H4 (cell line): ENCODE measurements around the gene CLMN. TPM values are rescaled to one million over a fixed set of nuclear protein-coding genes. Genes with fewer than 3 reads are reported as not detected.
"Not testable (repeated sequence)": the region's sequence is repeated elsewhere in the genome, so short reads cannot be mapped to it uniquely, and the experiment has no call there.

ENCODE experiments used
- DNase-seq: peaks from one replicate; pipeline ENCODE4 v3.0.0-alpha.2; 2015; ENCODE audit warnings: low spot score
- total RNA-seq: library from RNA; depleted of rRNA; stranded (reverse); fragments of >200 nt; shearing (Covaris generic); gene quantifications from 2 replicates; pipeline ENCODE4 v1.2.3, GENCODE V29; 2014; rRNA removed

CLMN gene
- total RNA-seq, 1 experiment from 2014 or later = 4.5 TPM

DNA sequence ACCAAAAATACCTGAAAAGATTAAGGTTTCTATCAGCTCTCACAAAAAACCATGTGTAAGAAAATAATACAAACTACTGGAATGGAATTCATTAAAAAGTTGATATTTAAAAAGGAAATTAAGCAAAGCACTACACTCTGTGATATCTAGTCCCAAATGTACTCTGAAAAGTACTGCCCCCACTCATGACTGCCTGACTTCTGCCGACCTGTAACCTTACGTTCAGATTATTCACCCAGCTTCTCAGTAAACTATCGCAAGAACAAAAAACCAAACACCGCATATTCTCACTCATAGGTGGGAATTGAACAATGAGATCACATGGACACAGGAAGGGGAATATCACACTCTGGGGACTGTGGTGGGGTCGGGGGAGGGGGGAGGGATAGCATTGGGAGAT is 181.3 kb downstream of the CLMN start:
- DNase-seq = not testable (repeated sequence)

DNA sequence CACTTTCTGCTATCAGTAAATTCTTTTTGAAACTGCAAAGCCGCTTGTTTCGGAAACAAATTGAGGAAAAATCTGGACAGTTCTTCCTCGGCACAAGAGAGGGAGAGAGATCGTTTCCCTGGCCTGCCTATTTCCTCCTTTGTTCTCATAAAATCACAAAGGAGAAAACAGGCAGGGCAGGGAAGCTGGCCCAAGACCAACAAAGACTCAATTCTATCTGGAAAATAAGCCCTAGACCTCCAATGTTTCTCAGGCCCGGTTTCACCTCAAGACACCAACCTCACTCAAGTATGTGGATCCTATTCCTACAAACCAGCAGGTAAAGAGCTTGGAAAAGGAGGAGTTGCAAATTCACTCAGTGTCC is 181.9 kb downstream of the CLMN start:
- DNase-seq = no peak

DNA sequence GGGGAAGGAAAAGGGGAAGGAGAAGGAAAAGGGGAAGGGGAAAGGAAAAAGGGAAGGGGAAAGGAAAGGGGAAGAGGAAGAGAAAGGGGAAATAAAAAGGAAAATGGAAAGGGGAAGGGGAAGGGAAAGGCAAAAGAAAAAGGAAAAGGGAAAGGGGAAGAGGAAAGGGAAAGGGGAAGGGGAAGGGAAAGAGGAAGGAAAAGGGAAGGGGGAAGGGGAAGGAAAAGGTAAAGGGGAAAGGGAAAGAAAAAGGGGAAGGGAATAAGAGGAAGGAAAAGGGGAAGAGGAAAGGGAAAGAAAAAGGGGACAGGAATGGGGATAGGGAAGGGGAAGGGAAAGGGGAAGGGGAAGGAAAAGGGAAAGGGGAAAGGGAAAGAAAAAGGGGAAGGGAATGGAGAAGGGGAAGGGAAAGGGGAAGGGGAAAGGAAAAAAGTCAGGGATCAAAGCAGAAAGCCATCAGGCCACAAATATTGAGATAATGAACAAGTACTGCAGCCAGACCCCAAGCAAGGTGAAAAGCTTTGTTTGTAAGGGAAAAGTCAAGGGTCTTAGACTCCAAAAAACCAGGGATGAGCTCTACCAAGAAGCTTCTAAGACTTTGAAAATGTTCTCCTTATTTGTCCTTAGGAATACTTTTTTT is 182.4 kb downstream of the CLMN start:
- no peak for DNase-seq

DNA sequence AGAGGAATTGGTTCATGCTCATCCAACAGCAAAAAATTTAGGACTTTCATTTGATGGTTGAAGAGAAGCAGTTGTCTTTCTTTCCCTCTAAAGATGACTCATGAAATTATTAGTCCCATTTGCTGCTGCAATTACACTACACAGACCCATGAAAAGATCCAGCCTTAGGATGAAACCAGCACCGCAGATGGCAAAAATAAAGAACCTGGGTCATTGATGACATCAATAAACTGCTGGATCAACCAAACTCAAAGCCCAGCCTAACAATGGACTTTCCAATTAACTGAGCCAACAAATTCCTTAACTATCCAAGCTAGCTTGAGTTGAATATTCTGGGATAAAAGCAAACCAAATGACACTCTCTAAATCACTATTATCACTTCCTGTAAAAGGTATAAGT is 183.1 kb downstream of the CLMN start:
- no peak for DNase-seq

DNA sequence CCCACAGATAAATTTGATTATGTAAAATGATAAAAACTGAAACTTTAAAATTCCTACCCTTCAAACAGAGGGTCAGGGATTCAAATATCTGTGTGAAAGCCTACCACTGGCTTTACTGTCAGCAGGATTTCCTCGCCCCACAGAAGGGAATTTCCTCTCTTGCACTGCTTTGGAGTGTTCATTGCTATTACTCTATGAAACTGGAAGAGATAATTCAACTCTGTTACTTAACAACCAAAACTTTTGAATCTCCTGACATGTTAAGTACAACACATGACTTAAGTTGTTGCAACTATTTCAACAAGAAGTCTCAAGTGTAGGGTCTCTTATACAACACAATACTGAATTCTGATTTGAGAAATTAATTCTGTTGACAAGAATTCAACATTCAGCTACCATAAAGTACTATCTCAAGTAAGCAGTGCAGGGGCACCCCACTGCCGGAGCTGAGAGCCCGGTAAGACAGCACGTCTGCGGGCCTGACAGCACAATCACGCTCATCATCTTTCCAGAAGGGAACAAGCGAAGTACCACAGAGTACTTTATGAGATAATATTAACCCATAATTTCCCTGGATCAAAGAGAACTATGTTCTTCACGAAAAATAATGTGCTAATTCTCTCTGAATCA is 185.3 kb downstream of the CLMN start:
- DNase-seq = no peak

DNA sequence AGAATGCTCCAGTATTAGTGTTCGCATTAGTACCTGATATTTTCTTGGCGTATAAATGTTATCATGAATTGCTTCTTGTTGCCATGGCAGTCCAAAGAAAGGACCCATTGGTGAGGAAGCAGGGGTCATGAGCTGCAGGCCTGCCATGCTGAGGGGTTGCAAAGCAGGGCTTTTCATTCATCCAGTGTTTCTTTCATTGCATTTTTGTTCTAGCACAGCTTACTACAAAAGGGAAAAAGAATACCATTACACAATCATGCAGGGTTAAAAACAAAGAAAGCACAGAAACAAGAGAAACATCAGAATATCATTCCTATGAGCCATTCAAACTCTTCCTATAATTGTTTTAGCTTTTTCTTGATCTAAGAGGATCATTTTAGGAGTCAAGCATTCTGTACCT is 186.4 kb downstream of the CLMN start:
- DNase-seq = no peak

DNA sequence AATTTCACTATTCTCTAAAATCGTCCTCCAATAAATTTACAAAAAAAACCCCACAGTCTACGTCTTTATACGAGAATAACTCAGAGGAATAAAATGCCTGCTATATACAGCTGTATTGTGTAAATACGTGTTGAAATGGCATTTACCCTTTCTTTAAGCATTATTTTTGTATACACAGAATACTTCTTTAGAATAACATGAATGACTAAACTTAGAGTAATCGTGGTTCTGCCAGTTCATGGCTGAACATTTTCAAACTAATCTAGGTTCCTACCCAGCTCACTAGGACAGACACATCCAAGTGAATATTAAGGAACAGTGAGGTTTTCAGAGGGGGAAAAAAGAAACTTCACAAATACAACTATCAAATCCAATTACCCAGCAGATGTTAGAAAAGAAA is 186.9 kb downstream of the CLMN start:
- no peak for DNase-seq

Other genes starting within 250 kb of the CLMN start
- gene DICER1, start 162.4 kb downstream of the CLMN start, total RNA-seq = 14.0 and 19.5 TPM in 2 replicates
- gene SYNE3, start 196.7 kb upstream of the CLMN start, total RNA-seq = 0.75 and 1.4 TPM in 2 replicates
- gene GLRX5, start 215.1 kb upstream of the CLMN start, total RNA-seq = 74.4 and 79.7 TPM in 2 replicates